Measurements from ENCODE around the gene CDK9.

- no peak for TF ChIP-seq POLR2AphosphoS5 (IDR thresholded peaks at IDR 0.05; ENCODE audit: low read depth)
- no peak for TF ChIP-seq CREB1 (CRISPR knock-in tag; IDR thresholded peaks at IDR 0.05; ENCODE audit: low read depth)
- no peak for TF ChIP-seq CTCF (conservative IDR thresholded peaks at IDR 0.05; ENCODE audit: low read depth in 2 of 2)
These were observed 43.5 kb downstream of the CDK9 start for GRCh38 chr9:127829205-127829906.
